HL-60/S4 treated with phorbol 12-myristate 13-acetate at 8.2 ng/mL for 4 days and 3 days (cell line): ENCODE results near the gene OR51B2.
"Not testable (repeated sequence)": the region's sequence is repeated elsewhere in the genome, so short reads cannot be mapped to it uniquely, and the experiment has no call there.

Experiments
- in situ Hi-C: fragments of 300-500 bp; cut with MboI; formaldehyde crosslinking; loops from 2 replicates; pipeline ENCODE4 v1.15.0; 2022; ENCODE audit warnings: low sequenced_read_pairs

The OR51B2 gene

DNA sequence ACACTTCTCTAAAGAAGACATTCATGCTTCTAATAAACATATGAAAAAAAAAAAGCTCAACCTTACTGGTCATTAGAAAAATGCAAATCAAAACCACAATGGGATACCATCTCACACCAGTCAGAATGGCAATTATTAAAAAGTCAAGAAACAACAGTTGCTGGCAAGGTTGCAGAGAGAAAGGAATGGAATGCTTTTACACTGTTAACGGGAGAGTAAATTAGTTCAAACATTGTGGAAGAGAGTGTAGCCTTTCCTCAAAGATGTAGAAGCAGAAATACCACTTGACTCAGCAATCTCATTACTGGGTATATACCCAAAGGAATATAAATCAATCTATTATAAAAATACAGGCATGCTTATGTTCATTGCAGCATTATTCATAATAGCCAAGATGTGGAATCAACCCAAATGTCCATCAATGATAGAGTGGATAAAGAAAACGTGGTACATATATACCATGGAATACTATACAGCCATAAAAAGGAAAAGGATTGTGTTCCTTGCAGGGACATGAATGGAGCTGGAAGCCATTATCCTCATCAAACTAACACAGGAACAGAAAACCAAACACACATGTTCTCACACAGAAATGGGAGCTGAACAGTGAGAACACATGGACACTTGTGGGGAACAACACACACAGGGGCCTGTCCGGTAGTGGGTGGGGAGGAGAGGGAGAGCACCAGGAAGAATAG is 10.6 kb downstream of the OR51B2 start:
- in situ Hi-C loops: not testable (repeated sequence)

DNA sequence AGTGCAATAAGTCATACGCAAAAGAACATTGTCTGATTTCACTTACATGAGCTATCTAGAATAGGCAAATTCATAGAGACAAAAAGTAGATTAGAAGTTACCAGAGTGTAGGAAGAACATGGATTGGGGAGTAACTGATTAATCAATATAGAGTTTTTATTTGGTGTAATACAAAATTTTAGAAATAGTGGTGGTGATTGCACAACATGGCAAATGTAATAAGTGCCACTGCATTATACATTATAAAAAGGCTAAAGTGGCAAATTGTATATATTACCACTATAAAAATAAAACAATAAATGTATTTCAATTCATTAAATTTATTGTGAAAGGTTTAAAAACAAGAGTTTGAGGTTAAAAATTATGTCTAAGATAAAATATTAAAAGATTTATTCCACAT is 13.7 kb downstream of the OR51B2 start:
- in situ Hi-C loops: no loop called here

DNA sequence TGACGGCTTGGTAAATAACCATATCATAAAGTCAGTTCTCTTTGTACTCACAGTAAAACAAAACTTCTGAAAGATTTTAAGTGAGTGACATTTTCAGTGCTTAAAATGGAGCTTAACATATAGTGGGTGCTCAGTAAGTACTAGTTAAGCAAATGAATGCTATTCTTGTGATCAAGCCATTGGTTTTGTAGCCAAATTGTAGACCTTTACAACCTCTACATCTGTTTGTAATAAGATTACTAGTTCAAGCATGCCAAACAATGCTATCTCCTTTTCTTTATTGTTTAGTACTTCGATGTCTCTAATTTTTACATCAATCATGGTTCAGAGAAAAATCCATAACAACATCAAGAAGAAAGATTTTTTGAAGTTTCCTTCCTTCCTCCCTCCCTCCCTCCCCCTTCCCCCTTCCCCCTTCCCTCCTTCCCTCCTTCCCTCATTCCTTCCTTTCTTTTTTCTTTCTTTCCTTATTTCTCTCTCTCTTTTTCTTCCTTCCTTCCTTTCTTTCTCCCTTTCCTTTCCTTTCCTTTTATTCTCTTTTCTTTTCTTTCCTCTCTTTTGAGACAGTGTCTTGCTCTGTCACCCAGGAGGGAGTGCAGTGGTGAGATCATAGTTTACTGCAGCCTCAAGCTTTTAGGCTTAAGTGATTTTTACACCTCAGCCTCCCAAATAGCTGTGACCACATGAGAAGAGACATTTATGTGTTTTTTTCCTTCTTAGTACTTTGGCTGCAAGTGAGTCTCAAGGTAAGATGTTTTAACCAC is 16.7 kb downstream of the OR51B2 start:
- in situ Hi-C loops: no loop called here

DNA sequence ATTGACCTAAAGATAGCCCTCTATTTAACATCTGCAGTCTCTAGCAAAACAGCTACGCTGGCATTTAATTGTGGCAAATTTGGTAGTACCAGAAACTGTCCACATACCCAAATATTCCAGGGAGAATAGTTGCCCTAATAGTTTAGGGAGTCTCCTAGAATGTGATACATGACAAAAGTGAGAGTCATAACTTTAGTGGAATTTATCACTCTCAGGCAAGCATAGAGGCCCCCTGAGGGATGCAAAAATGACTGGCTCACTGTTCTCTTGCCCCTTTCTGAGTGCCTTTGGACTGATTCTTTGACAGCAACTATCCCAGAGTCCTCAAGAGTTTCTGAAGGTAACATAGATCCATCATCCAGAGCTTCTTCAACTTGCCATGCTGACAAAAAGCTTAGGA is 20.1 kb downstream of the OR51B2 start:
- in situ Hi-C loops: no loop called here

DNA sequence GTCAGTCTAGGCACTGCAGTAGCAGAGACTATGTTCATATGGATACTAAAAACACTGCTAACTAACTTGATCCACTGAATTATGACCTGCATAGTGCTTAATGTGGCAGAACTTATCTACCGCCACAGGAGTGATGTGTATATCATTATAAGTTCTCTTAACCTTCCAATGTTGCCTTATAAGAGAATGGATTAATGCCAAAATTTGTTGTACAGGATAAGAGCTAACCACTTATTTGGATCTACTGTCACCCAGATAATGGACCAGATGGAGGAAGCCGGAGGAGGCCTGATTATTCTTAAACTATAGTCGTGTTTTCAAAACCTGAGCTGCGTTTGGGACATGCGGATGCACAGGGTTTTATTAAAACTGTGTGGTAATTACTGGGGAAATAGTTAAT is 20.5 kb downstream of the OR51B2 start:
- in situ Hi-C loops: no loop called here

DNA sequence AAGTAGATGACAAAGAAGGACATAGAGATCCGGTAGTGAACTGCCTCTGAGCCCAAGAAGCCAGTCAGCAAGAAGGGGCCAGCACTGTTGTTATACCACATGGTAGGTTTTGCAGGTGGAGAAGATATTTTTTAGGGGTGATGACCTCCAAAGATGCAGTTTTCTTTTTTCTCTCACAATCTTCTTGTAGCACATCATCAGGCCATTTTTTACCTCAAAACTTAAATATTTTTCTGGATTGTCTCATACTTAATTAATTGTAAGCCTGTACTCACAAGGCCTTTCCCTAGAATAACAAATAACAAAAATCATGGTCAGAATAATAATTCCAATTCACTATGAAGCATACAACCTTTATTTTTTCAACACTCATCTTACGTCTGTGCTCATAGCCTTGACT is 22.3 kb downstream of the OR51B2 start, which contains the start of gene OR51B4:
Gene OR51B4 (minus strand): TSS at position 101 of the 400 bp plus-strand sequence. CDS start 0 bp downstream, at position 101.
- in situ Hi-C loops: no loop called here

- in situ Hi-C loops: no loop called here
Observed at GRCh38 chr11:5300251-5300650, 23.8 kb downstream of the OR51B2 start.

- in situ Hi-C loops: no loop called here
Observed at GRCh38 chr11:5298451-5298850, 25.6 kb downstream of the OR51B2 start.

GRCh38 chr11:5297721-5298323 is 26.3 kb downstream of the OR51B2 start:
- in situ Hi-C loops: no loop called here

DNA sequence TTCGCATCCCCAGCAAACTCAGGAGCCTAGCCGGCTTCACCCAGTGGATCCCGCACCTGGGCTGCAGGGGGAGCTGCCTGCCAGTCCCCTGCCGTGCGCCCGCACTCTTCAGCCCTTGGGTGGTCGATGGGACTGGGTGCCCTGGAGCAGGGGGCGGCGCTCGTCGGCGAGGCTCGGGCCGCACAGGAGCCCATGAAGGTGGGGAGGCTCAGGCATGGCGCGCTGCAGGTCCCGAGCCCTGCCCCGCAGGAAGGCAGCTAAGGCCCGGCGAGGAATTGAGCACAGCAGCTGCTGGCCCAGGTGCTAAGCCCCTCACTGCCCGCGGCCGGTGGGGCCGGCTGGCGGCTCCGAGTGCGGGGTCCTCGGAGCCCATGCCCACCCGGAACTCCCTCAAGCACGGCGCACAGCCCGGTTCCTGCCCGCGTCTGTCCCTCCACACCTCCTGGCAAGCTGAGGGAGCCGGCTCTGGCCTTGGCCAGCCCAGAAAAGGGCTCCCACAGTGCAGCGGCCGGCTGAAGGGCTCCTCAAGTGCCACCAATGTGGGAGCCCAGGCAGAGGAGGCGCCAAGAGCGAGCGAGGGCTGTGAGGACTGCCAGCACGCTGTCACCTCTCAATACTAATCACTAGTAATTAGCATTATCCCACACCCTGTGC is 29.6 kb downstream of the OR51B2 start:
- in situ Hi-C loops: not testable (repeated sequence)

- in situ Hi-C loops: no loop called here
Observed at GRCh38 chr11:5293028-5293427, 31.1 kb downstream of the OR51B2 start.

GRCh38 chr11:5291207-5291838 is 32.8 kb downstream of the OR51B2 start:
- in situ Hi-C loops: no loop called here

- in situ Hi-C loops: no loop called here
Observed at GRCh38 chr11:5290106-5290505, 34.0 kb downstream of the OR51B2 start.

DNA sequence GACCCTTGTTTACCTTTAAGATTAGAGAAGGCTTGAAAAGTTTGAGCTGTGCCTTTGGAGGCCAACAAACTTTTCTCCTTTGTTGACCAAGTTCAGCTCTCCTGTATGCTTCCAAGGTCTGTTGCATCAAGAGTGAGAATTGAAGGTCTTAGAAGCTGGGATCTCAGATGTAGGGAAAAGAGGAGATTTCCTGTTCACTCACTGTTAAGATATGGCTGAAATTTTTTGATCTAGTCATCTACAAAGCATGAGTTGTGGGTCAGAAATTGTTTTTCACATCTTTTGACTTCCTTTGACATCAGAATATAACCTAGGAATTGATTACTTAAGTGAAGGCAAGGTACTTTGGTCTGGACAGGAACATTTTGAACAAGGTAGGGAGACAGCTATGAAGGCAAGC is 34.4 kb downstream of the OR51B2 start:
- in situ Hi-C loops: no loop called here

DNA sequence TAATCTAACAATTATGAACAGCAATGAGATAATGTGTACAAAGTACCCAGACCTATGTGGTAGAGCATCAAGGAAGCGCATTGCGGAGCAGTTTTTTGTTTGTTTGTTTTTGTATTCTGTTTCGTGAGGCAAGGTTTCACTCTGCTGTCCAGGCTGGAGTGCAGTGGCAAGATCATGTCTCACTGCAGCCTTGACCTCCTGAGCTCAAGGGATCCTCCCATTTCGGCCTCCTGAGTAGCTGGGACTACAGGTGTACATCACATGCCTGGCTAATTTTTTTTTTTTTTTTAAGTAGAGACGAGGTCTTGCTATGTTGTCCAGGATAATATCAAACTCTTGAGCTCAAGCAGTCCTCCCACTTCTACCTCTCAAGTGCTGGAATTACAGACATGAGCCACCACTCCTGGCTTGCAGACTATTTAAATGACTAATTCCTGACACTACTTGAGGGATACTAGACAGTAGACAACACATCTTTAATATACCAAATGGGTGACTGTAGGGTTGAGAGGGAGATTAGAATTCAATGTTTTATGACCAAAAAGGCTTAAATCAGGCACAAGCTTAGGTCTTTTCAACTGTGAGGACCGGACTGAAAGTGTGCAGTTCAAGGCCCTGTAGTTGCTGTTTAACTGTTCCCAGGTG is 35.1 kb downstream of the OR51B2 start:
- in situ Hi-C loops: no loop called here

GRCh38 chr11:5288108-5288905 is 35.8 kb downstream of the OR51B2 start:
- in situ Hi-C loops: no loop called here

DNA sequence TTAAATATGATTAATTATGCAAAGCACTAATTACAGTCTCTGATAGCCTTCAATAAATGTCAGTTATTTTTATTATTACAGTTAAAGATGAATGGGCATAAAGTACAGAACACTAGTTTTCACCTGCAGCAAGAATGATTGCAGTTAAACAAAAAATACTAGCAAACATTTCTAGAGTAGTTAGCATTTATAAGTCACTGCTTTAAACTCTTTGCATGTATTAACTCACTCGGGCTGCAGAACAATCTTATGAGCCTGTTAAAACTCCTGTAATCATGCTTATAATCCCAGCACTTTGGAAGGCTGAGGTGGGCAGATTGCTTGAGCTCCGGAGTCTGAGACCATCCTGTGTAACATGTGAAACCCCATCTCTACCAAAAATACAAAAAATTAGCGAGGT is 37.2 kb downstream of the OR51B2 start:
- in situ Hi-C loops: no loop called here

DNA sequence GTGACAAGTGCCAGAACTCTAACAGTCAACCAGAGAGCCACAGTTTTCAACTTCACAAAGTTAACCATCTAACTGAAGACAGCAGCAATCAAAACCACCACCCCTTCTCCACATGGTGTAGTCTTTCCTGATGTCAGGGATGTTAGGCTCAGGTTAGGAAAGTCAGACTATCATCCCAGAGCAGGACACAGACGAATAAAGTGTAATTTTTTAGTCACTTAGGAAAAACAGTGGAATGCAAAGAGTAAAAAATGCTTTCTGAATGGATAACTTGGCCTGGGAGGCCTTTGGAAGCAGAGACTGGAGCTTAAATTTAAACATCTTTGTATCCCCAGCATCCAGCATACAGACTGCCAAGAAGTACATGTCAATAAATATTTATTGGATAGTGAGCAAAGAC is 37.7 kb downstream of the OR51B2 start:
- in situ Hi-C loops: no loop called here

- in situ Hi-C loops: no loop called here
Observed at GRCh38 chr11:5285703-5286340, 38.3 kb downstream of the OR51B2 start.
